RWPE1 (cell line): ENCODE measurements around the gene WFDC5.
"Not testable (repeated sequence)": the region's sequence is repeated elsewhere in the genome, so short reads cannot be mapped to it uniquely, and the experiment has no call there.

ENCODE experiments used
- CTCF ChIA-PET: fragments of 350-600 bp; sonication (Branson Sonifier 250); formaldehyde crosslinking; extraction: SDS; loops from one replicate; lab custom pipeline; 2021; lab: Yijun Ruan, JAX
- POLR2A ChIA-PET: fragments of 400-600 bp; formaldehyde crosslinking; extraction: SDS; loops from one replicate; lab custom pipeline; 2020; ENCODE audit warnings: antibody characterized with exemption; ENCODE audit not compliant: low non-redundant PET; lab: Yijun Ruan, JAX
- DNase-seq: peaks from one replicate; pipeline ENCODE4 v3.0.0; 2012; ENCODE audit warnings: low spot score
- H3K27ac ChIP-seq: fragments of 450-650 bp; 2 replicates; pipeline ENCODE4 v1.5.1; 2017
- CTCF ChIP-seq: fragments of 450-650 bp; conservative IDR thresholded peaks from 2 replicates; pipeline ENCODE4 v1.5.1; 2017; ENCODE audit warnings: low read depth, mild to moderate bottlenecking

Gene WFDC5

GRCh38 chr20:45114465-45115385 is at the start of gene WFDC5:
Gene WFDC5, minus strand, starts transcription at chr20:45115174. Its CDS starts 91 bp downstream, at chr20:45115083.
- ChIA-PET POLR2A (no interaction called here), CTCF (interaction anchor here (0.6 to 6.7 kb wide), 10 partner anchors 11 to 500 kb away, joined by 3 to 87 read pairs (median 6); no protein-coding TSS in a partner anchor)
- H3K27ac ChIP-seq: peak within 1 kb of the TSS; percentile 66
- no peak for TF ChIP-seq CTCF
- DNase-seq: peak; percentile 61

- no peak for DNase-seq
- CTCF ChIA-PET: interaction anchor here (0.6 to 2.6 kb wide), 5 partner anchors 25 to 149 kb away, joined by 3 to 15 read pairs (median 4); no protein-coding TSS in a partner anchor
- POLR2A ChIA-PET: no interaction called here
- no peak for TF ChIP-seq CTCF
- H3K27ac ChIP-seq: no peak overlapping the region
Observed at GRCh38 chr20:45163083-45163803, 48.3 kb upstream of the WFDC5 start.

GRCh38 chr20:45157962-45158361 is 43.0 kb upstream of the WFDC5 start:
- TF ChIP-seq CTCF: no peak
- CTCF ChIA-PET: interaction anchor here (1.0 to 1.3 kb wide), 2 partner anchors 19 to 20 kb away, joined by 3 to 4 read pairs; no protein-coding TSS in a partner anchor
- H3K27ac ChIP-seq: no peak overlapping the region
- POLR2A ChIA-PET: interaction anchor here (0.9 kb wide), 1 partner anchor 18 kb away, joined by 3 read pairs; no protein-coding TSS in a partner anchor
- DNase-seq: peak; percentile 89

- CTCF ChIA-PET: interaction anchor here (0.6 to 1.3 kb wide), 4 partner anchors 18 to 206 kb away, joined by 3 to 5 read pairs (median 3); no protein-coding TSS in a partner anchor
- DNase-seq: no peak
- POLR2A ChIA-PET: no interaction called here
- no peak overlapping the region for H3K27ac ChIP-seq
- TF ChIP-seq CTCF: no peak
Observed at GRCh38 chr20:45156713-45157112, 41.7 kb upstream of the WFDC5 start.

- DNase-seq, POLR2A ChIA-PET, H3K27ac ChIP-seq, CTCF ChIA-PET: not testable (repeated sequence)
Observed at GRCh38 chr20:45154794-45155193, 39.8 kb upstream of the WFDC5 start.

GRCh38 chr20:45154183-45154582 is 39.2 kb upstream of the WFDC5 start:
- no peak for TF ChIP-seq CTCF
- no peak overlapping the region for H3K27ac ChIP-seq
- CTCF ChIA-PET: no interaction called here
- POLR2A ChIA-PET: no interaction called here
- no peak for DNase-seq
